Colonic mucosa (tissue), 4 donors: Measurements from ENCODE around the gene SLC2A9. TPM values are rescaled to one million over a fixed set of nuclear protein-coding genes. Genes with fewer than 3 reads are reported as not detected.

Experiments
- DNase-seq: peaks from one replicate; pipeline ENCODE4 v3.0.0-alpha.2; 2020
- H3K27ac ChIP-seq: fragments of 200-600 bp; one replicate; pipeline ENCODE4 v1.8.0; 2021
- H3K27me3 ChIP-seq: fragments of 200-600 bp; one replicate; pipeline ENCODE4 v1.8.0; 2021
- H3K36me3 ChIP-seq: fragments of 200-600 bp; one replicate; pipeline ENCODE4 v1.8.0; 2021
- H3K4me1 ChIP-seq: fragments of 200-600 bp; one replicate; pipeline ENCODE4 v1.8.0; 2021; ENCODE audit warnings: mild to moderate bottlenecking
- H3K4me3 ChIP-seq: fragments of 200-600 bp; one replicate; pipeline ENCODE4 v1.8.0; 2021
- H3K9ac ChIP-seq, 2 donors: one replicate each; pipeline ENCODE4 v1.7.0; 2013; ENCODE audit warnings: control low read depth in 2 of 2, low read depth in 2 of 2, low read length in 2 of 2
- H3K9me3 ChIP-seq: fragments of 200-600 bp; one replicate; pipeline ENCODE4 v1.8.0; 2021
- intact Hi-C: fragments of 100-400 bp; cut with DNase I; formaldehyde crosslinking; loops from one replicate; pipeline ENCODE4 v1.14.1; 2022
- total RNA-seq, 2 donors: library from RNA; stranded (reverse); fragmentation: NEBNext Ultra II Directional in 1 of 2; extraction: Animal tissue kit (Norgen Biotek cat#: 25700) in 1 of 2; gene quantifications; one replicate each; pipeline ENCODE4 v1.2.1, GENCODE V29; 2021
- TF ChIP-seq, protein P1 (sequence below): fragments of 200-600 bp; IDR thresholded peaks from one replicate; pipeline ENCODE4 v1.8.0; 2022; ENCODE audit warnings: antibody characterized with exemption, mild to moderate bottlenecking
- donor health status: healthy.
- donor health status: DM: no; HTN: no; CAD: no.
- donor health status: DM: no; HTN: no; CAD: no.

SLC2A9 gene
- total RNA-seq, 2 donors from 2014 or later, result 4.3 to 6.8 TPM

DNA sequence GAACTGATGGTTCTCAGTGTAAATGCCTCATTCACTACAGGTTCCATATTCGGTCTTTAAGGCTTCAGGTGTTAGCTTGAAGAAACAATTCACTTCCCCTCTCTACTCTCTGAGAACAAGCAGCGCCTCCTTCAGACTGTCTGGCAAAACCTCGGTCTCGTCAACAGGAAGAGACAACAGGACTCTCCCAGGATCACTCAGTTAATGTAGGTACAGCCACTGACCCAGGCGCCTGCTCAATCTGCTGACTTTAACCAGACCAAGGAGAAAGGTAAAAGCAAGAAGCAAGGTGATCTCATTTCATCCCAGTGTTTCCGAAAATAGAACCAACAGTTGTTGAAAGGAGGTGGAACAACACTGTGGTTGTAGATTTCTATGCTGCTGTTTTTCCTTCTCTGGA lies 102.2 kb downstream of the SLC2A9 start:
- Histone ChIP-seq H3K27me3 (no peaks in the 10 kb centered on the region), H3K4me3 (no peak overlapping the region), H3K4me1 (no peaks in the 10 kb centered on the region), H3K9ac (no peak overlapping the region), H3K9me3 (no peaks in the 10 kb centered on the region), H3K36me3 (no peaks in the 10 kb centered on the region), H3K27ac (no peak overlapping the region)
- no peak for DNase-seq
- TF ChIP-seq, protein P1, sequence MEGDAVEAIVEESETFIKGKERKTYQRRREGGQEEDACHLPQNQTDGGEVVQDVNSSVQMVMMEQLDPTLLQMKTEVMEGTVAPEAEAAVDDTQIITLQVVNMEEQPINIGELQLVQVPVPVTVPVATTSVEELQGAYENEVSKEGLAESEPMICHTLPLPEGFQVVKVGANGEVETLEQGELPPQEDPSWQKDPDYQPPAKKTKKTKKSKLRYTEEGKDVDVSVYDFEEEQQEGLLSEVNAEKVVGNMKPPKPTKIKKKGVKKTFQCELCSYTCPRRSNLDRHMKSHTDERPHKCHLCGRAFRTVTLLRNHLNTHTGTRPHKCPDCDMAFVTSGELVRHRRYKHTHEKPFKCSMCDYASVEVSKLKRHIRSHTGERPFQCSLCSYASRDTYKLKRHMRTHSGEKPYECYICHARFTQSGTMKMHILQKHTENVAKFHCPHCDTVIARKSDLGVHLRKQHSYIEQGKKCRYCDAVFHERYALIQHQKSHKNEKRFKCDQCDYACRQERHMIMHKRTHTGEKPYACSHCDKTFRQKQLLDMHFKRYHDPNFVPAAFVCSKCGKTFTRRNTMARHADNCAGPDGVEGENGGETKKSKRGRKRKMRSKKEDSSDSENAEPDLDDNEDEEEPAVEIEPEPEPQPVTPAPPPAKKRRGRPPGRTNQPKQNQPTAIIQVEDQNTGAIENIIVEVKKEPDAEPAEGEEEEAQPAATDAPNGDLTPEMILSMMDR, result no peak
- intact Hi-C loops, result no loop called here

DNA sequence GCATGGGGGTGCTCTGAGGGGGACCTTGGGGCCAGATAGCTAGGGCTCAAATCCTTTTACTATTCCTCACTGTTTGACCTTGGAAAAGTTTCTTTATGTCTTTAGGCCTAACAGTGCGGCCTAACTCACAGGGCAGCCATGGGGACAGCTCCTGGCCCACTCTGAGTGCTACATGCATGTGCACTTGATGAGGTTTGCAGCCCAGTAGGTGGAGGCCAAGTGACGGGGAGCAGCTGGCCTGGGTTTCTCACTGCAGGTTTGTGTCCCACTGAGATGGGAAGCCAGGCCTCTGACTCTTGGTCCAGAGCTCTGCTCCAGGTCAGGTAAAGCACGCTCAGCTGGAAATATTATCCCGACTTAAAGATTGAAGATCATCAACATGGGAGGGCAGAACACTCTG lies 102.8 kb downstream of the SLC2A9 start:
- intact Hi-C loops, result no loop called here

DNA sequence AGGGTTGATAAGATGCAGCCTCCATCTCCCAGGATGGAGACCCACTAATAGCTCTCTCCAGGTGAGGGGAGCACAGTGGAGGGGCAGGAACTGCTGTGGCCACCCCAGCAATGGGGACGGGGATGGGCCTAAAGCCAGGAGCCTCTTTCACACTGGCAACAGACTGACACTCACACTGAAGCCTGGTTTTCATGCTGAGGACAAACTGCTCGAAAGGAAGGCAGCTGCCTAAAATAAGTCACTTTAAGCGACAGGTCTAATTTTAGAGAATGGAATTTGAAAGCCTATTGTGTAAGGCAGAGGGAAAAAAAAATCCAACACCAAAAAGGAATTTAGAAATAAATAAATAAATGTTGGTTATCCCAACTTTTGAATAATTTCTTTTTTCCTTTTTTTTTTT lies 104.4 kb downstream of the SLC2A9 start:
- H3K27ac ChIP-seq, result no peak overlapping the region
- DNase-seq, result no peak
- H3K9me3 ChIP-seq, result no peaks in the 10 kb centered on the region
- H3K4me3 ChIP-seq, result no peak overlapping the region
- no peaks in the 10 kb centered on the region for H3K36me3 ChIP-seq
- intact Hi-C loops, result no loop called here
- no peaks in the 10 kb centered on the region for H3K4me1 ChIP-seq
- H3K27me3 ChIP-seq, result no peaks in the 10 kb centered on the region
- TF ChIP-seq, protein P1, result no peak
- H3K9ac ChIP-seq, result no peak overlapping the region

More for the DNA sequence above, 102.8 kb downstream of the SLC2A9 start:
- Histone ChIP-seq H3K27ac (no peak overlapping the region), H3K9ac (no peak overlapping the region), H3K27me3 (no peaks in the 10 kb centered on the region), H3K4me1 (no peaks in the 10 kb centered on the region), H3K9me3 (no peaks in the 10 kb centered on the region), H3K4me3 (no peak overlapping the region), H3K36me3 (no peaks in the 10 kb centered on the region)
- TF ChIP-seq, protein P1, result no peak
- no peak for DNase-seq

DNA sequence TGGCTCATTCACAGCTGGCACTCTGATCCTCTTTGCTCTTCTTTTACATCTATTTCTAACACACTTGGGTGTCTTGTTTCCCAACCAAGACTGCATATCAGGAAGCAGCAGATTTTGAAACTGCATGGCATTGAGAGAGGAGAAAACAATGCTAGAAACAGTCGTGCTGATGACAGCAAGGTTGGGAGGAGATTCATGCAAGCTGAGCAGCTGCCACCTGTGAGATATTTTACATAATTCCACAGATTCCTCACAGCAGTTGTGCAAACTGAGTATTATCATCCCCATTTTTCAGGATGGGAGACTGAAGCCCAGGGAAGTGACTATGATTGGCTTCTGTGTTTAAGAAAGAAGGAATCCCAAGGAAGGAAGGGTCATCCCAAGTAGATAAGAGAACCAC lies 105.0 kb downstream of the SLC2A9 start:
- no peaks in the 10 kb centered on the region for H3K9me3 ChIP-seq
- intact Hi-C loops, result no loop called here
- H3K9ac ChIP-seq, result no peak overlapping the region
- H3K27me3 ChIP-seq, result no peaks in the 10 kb centered on the region
- H3K4me1 ChIP-seq, result no peaks in the 10 kb centered on the region
- DNase-seq, result no peak
- no peak overlapping the region for H3K27ac ChIP-seq
- TF ChIP-seq, protein P1, result no peak
- no peaks in the 10 kb centered on the region for H3K36me3 ChIP-seq
- H3K4me3 ChIP-seq, result no peak overlapping the region

DNA sequence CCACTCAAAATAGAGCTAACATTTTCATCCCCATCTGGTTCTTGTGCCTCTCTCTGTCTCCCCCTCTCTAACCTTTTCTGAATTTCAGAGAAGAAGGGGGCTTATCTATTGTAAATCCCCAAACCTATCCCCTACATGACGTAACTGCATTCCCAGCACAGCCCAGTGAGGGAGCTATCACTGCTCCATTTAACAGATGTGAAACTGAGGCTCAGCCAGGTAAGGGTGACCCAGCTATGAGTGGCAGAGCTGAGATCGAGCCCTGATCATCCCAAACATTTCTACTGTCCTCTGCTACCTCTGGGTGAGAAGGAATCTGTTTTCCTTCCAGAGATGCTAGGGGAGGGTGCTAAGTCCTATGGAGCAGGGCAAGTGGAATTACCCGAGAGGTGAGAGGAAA lies 107.5 kb downstream of the SLC2A9 start:
- no peak overlapping the region for H3K4me3 ChIP-seq
- intact Hi-C loops, result no loop called here
- no peak for DNase-seq
- no peak overlapping the region for H3K27ac ChIP-seq
- no peaks in the 10 kb centered on the region for H3K9me3 ChIP-seq
- H3K36me3 ChIP-seq, result no peaks in the 10 kb centered on the region
- H3K27me3 ChIP-seq, result no peaks in the 10 kb centered on the region
- TF ChIP-seq, protein P1, result no peak
- H3K9ac ChIP-seq, result no peak overlapping the region
- no peaks in the 10 kb centered on the region for H3K4me1 ChIP-seq

DNA sequence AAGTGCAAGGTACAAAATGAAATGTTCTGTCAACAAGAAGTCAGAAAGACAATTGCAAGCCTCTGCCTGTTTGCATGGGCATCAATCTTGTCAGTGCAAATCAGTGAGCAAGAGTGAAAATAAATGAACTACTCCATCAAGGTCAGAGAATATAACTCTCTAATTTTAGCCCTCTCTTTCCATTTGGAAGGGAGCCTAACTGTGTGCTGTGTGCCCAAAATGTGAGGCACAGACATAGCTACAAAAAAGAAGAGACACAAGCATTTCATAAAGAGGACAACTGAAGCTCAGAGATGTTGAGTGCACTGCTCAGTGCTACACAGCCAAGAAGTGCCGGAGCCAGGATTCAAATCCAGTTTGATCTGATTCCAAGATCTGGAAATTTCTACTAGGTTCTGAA lies 114.3 kb downstream of the SLC2A9 start:
- H3K36me3 ChIP-seq, result no peaks in the 10 kb centered on the region
- DNase-seq, result no peak
- H3K9me3 ChIP-seq, result no peaks in the 10 kb centered on the region
- no peaks in the 10 kb centered on the region for H3K4me1 ChIP-seq
- H3K4me3 ChIP-seq, result no peak overlapping the region
- H3K27ac ChIP-seq, result no peak overlapping the region
- TF ChIP-seq, protein P1, result no peak
- no peak overlapping the region for H3K9ac ChIP-seq
- H3K27me3 ChIP-seq, result no peaks in the 10 kb centered on the region
- intact Hi-C loops, result loop anchor here (10.0 kb wide), 1 partner anchor 108 kb away; no protein-coding TSS in a partner anchor
